KG1 (cell line): ENCODE results near the gene STXBP4.

Source experiments
- DNase-seq: peaks from one replicate; lab custom pipeline; 2025; lab: John Stamatoyannopoulos, UW

The STXBP4 gene

DNA sequence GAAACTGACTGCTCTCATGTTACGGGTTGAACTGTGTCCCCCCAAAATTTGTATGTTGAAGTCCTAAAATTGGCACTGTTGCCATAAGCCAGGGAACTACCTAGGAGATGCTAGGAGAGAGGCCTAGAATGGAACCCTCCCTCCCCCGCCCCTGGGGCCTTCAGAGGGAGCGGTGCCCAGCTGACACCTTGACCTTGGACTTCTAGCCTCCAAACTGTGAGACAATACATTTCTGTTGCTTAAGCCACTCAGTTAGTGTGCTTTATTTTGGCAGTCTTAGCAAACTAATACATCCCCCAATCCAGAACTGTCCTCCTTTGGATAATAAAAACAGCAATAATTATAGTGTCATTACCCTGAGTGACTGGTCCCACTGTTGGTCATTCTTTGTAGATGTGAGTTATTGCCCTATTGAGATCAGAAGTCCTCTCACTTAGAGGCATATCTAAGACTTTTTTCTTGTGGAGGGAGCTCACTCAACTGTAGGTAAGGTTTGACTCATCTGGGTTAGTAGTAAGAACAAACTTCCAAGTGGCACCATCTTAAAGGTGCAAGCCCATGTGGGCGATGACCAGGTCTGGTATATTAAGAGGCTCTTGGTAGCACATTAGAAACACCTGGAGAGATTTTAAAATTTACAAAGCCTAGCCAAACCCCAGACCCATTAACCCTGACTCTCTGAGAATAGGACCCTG lies 203.2 kb downstream of the STXBP4 start:
- no peak for DNase-seq

DNA sequence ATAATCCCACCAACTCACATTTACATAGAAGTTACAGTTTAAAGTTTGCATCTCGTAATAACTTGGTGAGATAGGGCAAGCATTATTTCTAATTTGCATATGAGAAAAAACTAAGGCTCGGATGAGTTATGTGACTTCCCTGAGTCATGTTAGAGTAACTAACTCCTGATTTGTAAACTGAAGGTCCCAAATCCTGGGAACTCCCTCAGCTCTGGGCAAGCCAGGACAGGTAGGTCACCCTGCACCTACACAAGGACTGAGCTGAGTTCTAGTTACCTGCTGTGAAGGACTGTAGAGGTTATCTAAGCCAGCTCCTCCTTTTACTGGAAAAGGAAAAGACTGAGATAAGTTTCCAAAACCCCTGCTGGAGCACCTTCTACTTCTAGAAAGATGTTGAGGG lies 204.0 kb downstream of the STXBP4 start:
- DNase-seq, result no peak

DNA sequence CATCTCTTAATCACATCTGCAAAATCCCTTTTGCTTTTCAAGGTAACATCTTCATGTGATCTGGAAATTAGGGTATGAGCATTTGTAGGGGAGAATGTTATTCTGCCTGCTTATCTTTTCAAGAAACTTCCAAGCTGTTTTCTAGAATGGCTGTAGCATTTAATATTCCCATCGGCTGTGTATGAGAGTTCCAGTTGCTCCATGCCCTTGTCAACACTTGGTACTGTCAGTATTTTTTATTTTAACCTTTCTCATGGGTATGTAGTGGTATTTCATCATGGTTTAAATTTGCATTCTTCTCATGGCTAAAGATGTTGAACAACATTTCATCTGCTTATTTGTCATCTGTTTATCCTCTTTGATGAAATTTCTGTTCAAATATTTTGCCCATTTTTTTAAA lies 205.6 kb downstream of the STXBP4 start:
- DNase-seq, result no peak

DNA sequence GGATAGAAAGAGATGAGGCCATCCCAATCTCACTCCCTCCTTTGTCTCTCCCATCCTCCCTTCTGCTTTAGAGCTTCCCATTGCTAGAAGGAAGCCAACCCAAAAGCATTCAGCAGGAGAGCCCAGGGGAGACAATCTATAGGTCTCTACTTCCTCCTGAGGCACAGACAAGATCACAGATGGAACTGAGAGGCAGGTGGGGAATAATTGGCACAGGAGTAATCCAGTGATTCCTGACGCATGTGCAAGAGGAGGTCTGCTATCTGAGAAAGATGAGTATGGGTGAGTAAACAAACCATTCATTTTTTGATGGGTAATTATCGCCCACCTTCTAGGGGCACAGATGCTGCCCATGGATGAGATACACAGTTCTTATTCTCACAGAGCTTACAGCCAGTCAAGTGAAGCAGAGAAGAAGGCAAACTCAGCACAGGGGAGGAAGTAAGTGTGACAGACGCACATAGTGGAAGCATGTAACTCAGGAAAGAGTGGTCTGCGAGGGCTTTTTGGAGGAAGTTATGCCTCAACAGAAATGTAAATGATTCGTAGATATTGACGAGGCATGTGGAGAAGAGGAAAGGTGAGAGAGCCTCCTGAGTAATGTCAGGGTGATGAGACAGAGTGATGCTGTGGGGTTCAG lies 207.3 kb downstream of the STXBP4 start:
- peak; percentile 47 for DNase-seq

DNA sequence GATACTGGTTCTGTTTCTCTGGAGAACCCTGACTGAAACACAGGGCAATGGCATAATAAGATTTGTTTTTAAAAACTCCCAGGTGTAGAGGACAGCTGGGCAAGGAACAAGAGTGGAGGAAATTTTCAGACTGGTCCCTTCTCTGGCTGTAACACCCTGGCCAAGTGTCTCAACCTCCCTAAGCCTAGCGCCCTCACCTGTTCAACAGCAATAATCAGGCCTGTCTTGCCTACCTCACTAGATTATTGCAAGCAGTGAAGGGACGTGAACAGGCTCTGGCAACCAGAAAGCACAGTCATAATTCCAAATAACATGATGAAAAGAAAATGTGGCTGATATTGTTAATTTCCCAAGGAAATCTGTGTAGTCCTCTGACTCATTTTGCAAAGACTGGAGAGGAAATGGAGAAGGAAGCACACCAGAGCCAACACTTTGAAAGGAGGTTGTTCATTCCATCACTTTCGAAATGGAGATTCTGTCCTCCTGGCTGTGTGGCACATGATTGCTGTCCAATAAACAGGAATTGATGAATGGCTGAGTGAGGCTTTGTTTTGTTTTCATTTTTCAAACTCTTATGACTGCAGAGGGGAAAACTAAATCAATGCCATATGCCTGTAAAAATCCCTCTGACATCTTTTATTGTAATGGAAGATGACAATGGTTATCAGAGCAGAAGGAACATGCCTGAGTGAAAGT lies 208.7 kb downstream of the STXBP4 start:
- no peak for DNase-seq

DNA sequence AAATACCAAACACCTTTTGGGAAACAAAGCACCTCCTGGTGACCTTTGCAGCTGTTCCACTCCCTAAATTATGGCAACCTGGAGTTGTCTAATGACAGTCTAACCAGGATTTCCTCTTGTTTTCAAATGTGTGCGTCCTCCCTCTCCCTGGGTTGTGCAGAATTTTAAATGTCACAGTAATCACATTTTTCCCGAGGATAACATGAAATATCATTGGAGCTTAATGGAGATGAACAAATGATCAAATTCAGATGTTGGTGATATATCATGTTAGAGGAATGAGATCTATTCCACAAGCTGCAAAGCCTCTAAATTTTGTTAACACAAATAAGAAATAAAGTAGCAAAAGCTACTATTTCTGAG lies 209.3 kb downstream of the STXBP4 start:
- DNase-seq, result no peak

DNA sequence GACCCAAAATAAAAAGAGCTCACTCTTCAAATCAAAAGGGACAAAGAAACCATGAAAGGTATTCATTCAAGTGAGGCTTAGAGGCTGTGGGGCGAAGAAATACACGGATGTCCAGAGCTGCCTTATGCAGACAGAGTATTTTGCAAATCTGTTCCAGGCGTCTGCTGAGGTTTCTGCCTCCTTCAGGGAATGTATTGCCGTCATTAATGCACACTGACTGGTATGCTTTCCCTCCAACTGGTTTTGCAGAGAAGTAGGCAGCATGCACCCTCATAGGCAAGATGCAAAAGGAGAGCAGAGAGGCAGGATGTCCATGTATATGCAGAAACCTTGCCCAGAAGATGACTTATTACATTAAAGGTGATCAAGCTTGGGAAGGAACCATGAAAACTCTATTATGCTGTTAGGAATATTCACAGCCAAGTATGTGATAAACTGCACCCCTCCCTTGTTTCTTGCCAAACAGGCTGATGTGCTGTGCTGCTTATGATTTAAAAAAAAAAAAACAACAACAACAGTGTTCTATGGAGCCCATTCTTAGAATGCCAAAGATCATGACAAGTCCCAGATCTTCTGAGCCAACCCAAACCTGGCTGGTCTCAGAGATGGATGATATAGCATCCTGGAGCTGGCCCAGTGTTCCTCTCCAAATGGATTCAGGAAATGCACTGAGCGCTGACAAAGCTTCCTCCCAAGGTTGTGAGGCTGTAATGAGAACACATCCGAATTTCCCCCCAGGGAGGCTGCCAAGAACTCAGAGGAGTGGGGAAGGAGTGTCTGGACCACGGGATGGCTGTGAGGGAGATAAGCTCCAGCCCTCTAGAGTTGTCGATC lies 218.6 kb downstream of the STXBP4 start:
- no peak for DNase-seq

DNA sequence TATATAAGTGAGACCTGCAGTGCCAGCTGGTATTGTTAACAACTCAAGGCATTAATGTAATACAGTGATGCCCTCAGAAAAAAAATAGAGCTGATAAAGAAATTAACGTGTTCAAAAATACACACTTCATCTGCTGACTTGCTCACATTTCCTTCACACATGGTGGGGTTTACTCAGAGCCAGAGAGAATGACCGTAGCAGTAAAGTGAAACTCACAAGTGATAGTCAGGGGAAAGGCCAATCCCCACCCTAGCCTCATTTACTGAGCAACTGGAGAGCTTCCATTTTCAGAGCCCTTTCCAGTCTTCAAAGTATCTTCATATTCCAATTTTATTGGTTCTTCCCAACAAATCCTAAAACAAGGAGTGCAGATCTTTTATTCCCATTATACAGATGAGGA lies 222.2 kb downstream of the STXBP4 start:
- no peak for DNase-seq

DNA sequence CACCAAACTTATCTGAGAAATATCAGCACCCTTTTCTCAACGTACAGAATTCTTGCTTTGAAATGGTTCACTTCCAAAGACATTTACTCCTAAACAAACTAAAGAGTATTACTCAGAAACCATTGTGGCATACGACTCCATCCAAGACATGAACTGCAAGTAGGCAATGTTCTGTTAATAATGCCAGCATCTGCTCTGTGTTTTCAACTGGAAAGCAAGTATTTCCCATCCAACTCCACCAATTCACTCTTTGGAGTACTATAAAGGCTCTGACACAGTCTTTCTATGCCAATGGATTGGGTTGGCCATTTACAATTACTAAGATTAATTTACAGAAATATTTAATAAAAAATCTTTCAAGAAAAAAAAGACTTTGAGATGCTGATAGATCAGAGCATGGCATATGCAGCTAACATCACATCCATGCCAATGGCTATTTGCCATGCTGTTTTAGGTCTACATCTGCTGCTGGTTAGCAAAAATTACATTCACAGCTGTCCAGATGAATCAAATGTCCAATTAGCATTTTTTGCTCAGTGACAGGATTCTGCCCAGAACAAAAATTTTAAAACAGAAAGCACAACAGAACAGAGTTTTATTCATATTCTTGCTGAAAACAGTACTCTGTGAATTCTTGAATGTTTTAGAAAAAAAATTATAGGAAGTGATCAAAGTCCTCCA lies 230.3 kb downstream of the STXBP4 start:
- DNase-seq, result no peak

DNA sequence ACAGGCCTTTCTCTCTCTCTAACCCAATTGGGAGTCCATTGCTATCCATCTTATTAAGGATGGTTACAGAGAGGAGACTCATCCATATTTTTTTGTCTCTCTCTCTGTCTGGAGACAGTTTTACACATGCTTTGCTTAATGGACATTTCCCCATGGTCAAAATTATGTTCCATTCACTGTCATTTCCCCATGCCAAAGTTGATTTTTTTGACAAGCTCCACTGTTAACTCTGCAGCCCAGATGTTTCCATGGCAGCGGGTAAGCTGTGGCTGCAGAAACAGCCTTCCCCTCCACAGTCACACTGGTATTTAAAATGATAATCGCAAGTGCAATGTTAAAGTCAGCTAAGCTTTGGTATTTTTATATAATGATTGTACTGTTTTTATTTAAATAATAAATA lies 232.3 kb downstream of the STXBP4 start:
- no peak for DNase-seq

DNA sequence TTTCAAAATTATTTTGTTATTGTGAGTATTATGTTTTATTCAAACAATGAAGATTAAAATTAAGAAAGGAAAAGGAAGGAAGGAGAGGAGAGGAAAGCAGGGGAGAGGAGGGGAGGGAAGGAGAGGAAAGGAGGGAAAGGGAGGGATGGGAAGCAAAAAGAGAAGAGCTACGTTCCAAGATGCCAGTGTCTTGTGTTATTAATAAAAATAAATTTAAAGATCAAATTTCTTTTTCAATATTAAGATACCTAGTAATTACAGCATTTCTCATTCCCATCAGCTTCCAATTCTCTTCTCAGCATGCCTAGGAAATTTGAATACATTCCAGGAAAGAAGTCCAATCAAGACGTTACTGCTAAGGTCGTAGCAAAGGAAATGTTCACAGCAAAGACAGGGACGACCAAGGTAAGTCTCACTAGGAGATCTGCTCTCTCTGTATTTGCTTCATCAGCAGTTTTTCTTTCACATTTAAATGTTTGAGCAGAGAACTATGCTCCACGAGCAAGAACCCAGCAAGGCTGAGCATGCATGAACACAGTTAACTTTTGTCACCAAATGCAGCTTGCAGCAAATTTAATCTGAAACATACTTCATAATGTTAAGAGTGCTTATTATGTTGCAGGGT lies 232.9 kb downstream of the STXBP4 start:
- no peak for DNase-seq

DNA sequence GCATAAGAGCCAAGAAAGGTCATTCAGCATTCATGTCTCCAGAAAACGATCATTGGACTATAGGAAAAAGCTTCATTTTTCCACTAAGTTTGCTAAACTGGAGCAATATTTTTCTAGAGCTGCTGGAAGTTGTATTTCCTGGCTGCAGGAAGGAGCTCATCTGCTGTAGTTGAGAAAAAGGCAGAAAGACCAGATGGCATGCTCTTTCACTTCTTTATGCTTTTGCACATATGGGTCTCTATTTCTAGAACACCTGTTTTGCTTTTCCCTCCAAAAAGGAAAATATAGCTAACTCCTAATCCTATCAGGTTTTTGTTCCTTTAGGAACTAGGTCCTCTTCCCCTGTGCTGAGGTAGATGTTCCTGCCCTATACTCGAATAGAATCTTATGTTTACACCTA lies 234.3 kb downstream of the STXBP4 start:
- DNase-seq, result no peak

DNA sequence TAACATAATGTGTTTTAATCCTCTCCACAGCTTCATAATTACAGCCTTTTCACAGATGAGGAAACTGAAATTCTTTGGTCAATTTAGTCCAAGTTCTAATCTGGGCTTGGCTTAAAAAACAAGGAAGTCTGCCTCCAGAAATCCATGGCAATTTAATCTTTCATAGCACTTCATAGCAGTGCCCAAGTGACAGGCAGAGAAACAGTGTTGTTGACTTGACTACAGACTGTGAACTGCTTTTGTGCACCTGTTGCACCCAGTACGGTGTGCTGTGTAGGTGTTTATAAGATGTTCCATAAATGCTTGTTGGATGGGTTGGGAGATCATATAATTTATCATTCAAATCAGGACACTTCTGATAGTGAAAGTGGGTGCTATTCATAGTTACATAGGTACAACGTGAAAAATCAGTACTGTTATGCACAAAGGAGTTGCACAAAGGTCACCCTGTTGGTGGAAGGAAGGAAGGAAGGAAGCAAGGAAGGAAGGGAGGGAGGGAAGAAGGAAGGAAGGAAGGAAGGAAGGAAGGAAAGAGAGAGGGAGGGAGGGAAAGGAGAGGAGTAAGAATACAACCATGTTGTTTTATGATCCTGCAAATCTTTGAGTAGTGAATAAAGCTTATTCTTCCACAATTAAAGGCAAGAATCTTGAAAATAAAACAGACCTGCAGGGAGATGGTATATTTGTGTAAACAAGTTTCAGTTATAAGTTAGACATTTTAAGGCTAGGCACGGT lies 239.7 kb downstream of the STXBP4 start:
- no peak for DNase-seq

DNA sequence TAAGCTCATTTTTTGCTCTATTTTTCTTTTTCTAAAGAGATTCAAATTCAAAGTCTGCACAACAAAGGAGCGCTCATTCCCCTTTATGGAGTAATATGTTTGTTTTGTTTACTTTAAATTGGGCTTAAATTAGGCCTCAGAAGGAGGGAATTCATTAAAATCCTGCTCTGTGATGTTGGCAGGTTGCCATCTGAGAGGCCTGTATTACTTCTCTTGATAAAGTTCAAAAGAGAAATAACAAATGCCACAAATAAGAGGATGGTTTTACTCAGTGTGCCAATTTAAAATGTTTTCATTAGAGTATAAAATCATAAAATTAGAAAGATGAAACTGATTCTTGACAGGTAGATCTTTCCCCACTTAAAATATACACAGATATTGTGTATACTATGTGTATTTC lies 241.7 kb downstream of the STXBP4 start:
- no peak for DNase-seq

DNA sequence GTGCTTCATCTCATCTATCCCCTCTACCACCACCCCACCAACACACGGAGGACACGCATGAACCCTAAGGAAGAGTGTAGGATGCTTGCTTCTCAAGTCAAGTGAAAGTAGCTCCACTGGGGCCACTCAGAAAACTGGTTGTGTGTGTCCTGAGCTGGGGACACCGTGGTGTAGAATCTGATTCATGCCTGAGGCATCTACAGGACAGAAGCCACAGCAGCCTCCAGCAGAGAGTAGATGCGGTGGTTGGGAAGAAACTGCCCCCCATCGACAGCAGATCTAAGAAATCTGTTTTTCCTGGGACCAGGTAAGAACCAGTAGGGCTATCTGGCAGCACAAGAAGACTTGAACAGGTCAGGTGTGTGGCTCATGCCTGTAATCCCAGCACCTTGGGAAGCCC lies 244.3 kb downstream of the STXBP4 start:
- no peak for DNase-seq

DNA sequence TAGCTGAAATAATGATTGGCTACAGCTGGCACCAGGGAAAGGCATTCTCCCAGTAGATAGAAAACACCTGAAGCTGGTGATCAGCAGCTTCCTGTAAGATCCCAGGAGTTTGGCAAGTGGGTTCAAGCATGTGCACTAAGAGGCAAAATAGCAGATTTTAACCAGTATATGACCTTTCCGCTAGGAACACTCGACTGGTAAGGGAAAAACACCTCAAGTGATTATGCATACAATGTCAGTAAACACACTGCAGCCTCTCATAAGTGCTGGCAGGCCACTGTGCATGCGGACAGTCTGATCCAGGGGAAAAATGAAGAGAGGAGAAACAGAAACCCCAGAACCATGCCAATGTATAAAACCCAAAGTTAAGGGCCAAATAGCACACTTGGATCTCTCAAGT lies 247.1 kb downstream of the STXBP4 start:
- DNase-seq, result no peak

DNA sequence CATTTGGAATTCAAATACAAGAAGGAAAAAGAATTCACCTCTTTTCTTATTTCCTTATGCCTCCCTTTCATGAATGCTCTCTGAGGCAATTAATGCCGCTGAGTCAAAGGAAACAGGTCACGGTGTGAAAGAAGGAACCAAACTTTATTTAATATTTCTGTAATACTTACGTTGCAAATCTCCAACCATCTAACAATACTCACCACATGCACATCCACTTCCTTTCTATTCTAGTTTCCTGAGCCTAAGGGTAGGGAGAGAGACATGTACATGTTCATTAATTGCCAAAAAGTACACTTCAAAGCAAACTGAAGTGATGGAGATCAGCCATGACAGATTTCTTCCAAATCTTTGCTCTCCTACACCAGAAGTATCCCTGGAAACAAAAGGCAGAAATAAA lies 248.3 kb downstream of the STXBP4 start:
- no peak for DNase-seq

DNA sequence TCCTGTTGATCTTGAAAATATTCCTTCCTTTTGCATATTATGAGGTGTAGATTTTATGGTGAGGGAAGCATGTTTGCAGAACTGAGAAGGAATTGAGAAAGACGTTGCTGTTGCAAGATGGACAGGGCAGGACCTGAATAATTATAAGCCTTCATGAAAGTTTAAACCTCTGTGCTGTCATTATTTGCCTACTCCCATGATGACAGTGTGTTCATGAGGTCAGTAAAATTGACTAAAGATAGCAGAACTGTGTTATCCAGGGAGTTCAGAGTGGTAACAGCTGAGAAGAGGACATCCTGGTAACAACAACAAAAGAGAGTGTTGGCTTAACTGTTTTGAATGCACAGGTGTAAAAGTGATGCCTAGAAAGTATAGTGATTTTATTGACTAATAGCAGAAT lies 250.9 kb downstream of the STXBP4 start:
- no peak for DNase-seq

DNA sequence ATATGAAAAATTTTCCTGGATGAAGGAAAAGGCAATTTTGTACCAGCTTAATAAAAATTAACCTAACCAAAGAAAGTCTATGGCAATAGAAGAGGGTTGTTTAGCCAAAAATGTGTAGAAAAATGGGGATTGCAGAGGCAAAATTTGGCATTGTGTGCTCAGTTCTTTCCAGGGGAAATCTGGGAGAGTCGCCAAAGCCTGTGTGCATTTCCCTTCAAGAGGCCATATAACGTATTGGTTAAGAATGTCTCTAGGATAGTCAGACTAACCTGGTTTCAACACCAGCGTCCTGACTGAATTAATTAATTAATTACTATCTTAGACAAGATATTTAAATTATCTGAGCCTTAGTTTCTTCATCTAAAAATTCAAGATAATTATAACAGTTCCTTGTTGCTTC lies 251.4 kb downstream of the STXBP4 start:
- no peak for DNase-seq
